AG09309 (cell line): ENCODE results near the gene NDFIP1.
"Not testable (repeated sequence)": the region's sequence is repeated elsewhere in the genome, so short reads cannot be mapped to it uniquely, and the experiment has no call there.

Experiments
- DNase-seq: peaks from one replicate; pipeline ENCODE4 v3.0.0-alpha.2; 2010; ENCODE audit warnings: low read depth
- H3K4me3 ChIP-seq: 2 replicates; pipeline ENCODE4 v1.5.1; 2011; ENCODE audit warnings: mild to moderate bottlenecking, low read depth, low read length, moderate library complexity; ENCODE audit not compliant: control insufficient read depth
- TF ChIP-seq, protein P1 (sequence below): IDR thresholded peaks from 2 replicates; pipeline ENCODE4 v1.5.1; 2011; ENCODE audit warnings: mild to moderate bottlenecking, low read depth, low read length, inconsistent platforms; ENCODE audit not compliant: insufficient read depth, control insufficient read depth; ENCODE audit errors: missing control alignments

The NDFIP1 gene

DNA sequence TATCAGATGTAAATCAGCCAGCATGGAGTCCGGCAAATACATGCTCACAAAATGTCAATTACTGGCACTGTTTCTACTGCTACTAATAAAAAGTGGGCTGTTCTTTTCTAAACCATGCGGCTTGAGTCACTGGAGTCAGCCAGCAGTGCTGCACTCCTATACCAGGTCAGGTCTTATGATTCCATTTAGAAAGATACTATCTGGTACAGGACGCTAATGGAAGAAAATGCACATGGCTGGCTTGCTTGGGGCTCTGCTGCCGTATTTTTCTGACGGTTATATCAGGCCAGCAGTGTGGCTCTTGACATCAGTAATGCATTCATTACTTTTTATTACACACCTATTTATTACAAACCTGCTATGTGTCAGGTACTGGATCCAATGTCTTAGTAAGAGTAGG, 74.3 kb downstream of the NDFIP1 start:
- no peak for DNase-seq
- H3K4me3 ChIP-seq = no peak overlapping the region
- TF ChIP-seq, protein P1, sequence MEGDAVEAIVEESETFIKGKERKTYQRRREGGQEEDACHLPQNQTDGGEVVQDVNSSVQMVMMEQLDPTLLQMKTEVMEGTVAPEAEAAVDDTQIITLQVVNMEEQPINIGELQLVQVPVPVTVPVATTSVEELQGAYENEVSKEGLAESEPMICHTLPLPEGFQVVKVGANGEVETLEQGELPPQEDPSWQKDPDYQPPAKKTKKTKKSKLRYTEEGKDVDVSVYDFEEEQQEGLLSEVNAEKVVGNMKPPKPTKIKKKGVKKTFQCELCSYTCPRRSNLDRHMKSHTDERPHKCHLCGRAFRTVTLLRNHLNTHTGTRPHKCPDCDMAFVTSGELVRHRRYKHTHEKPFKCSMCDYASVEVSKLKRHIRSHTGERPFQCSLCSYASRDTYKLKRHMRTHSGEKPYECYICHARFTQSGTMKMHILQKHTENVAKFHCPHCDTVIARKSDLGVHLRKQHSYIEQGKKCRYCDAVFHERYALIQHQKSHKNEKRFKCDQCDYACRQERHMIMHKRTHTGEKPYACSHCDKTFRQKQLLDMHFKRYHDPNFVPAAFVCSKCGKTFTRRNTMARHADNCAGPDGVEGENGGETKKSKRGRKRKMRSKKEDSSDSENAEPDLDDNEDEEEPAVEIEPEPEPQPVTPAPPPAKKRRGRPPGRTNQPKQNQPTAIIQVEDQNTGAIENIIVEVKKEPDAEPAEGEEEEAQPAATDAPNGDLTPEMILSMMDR = no peak

DNA sequence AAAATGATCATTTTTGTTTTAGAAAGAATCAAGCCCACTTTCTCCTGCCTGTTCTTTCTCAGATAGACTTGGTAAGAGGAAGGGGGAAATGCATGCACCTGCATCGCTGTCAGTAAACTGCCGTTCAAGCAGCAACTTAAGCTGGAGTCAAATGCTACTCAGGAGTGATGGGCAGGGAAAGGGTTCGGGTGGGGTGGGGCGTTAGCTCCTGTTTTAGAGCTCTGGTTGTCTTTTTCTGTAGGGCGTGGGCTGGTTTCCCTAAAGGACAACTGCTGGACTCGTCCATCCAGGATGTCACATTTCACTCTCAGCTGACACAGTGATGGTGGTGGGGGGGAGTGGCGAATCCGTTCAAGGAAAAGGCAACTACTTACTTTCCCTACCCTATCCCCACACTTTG, 75.0 kb downstream of the NDFIP1 start:
- TF ChIP-seq, protein P1 = no peak
- H3K4me3 ChIP-seq = no peak overlapping the region
- DNase-seq = no peak

DNA sequence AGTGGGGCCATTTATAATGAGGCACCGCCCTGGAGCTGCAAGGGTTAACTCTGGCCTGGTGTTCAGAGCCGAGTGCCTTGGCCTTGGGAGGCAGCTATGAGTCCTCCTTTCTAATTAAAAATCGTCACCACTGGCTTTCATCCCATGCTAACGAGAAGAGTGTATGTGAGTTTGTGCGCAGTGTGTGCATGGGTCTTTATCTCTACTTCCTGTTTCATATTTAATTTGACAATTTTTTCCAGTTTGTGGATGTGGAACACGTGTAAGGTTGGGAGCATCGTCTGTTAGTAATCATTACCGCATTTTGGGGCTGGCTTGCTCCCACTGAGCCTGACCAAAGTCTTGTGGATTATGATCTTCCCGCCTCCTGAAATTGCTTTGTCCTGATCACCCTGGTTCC, 76.4 kb downstream of the NDFIP1 start:
- no peak for DNase-seq
- TF ChIP-seq, protein P1 = no peak
- no peak overlapping the region for H3K4me3 ChIP-seq

DNA sequence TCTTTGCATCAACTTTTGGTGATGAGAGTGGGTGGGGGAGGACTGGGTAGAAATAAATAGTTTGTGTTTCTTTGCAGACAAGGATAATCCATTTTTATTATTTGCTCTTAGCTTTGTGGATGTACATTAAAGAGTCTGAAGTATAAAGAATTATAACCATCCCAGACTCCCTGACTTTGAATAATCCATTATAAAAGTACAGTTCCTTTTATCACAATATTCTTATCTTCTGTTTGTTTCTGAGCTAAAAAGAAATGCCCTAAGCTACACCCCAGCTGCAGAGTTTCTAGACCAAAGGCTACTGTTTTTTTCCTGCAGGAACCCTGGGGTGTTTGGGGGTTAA, 77.9 kb downstream of the NDFIP1 start:
- H3K4me3 ChIP-seq = no peak overlapping the region
- TF ChIP-seq, protein P1 = no peak
- DNase-seq = no peak

DNA sequence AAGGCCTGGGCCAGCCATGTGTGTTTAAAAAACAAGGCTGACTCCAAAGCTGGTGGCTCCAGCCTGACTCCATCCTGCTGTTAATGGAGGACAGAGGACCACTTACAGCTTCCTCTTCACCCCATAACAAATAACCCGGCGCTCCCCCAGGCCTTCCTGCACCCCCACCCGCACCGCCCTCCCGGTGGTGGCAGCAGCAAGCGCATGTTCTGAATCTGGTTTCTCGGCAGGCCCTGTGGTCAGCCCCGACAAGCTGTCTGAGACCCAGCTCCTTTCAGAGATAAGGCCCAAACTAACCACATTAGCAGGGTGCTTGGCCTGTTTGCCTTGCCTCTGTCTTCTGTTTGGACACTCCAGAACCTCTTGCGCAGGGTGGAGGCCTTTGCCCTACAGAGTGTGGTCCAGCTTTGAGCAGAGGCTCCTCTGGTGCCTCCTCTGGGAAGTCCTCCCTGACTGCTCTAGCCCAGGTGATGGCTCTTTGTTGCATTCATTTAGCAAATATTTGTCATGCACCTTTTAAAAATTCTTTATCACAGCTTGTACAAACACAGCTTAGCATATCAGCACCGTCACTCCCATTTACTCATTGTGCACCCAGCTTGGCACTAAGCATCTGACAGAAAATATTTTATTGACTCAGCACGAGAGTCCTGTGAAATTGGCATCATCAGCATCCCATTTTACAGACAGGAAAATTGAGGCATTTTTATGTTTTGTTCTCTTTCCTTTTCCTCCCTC, 78.4 kb downstream of the NDFIP1 start:
- DNase-seq = no peak
- TF ChIP-seq, protein P1 = no peak
- no peak overlapping the region for H3K4me3 ChIP-seq

DNA sequence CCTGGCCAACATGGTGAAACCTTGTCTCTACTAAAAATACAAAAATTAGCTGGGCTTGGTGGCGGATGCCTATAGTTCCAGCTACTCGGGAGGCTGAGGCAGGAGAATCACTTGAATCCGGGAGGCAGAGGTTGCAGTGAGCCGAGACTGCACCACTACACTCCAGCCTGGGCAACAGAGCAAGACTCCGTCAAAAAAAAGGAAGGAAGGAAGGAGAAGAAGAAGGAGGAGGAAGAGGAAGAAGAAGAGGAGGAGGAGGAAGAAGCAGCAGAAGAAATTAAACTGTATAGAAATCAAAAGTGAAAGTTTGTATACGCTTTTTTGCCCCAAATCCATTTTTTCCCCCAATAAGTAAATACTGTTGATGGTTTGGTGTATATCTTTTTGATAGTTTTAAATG, 80.1 kb downstream of the NDFIP1 start:
- not testable (repeated sequence) for H3K4me3 ChIP-seq, DNase-seq

DNA sequence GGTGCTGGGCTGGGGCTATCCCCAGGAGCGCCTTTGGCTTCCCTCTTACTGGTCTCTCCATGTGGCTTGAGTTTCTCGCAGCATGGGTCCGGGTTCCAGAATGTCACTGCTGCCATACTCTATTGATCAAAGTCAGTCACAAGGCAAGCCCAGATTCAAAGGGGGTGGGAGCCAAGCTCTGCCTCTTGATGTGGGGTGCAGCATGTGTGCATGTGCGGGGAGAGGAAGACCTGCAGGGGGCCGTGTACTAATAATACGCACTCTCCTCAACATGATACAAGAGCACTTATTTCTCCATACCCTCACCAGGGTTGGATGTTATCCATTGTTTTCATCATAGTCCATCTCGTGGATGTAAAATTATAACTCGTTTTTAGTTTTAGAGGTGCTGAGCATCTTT, 81.2 kb downstream of the NDFIP1 start:
- TF ChIP-seq, protein P1 = no peak

More for the DNA sequence above, 81.2 kb downstream of the NDFIP1 start:
- DNase-seq = no peak
- no peak overlapping the region for H3K4me3 ChIP-seq
